Sigmoid colon (tissue), 7 donors: ENCODE results near the gene TSR3. TPM values are rescaled to one million over a fixed set of nuclear protein-coding genes. Genes with fewer than 3 reads are reported as not detected.

Experiments used
- DNase-seq: peaks from one replicate; pipeline ENCODE4 v3.0.0-alpha.2; 2019
- H3K27ac ChIP-seq, 4 donors: fragments of 200-600 bp; sonication (generic); one replicate each; pipeline ENCODE4 v1.5.1; 2016 to 2019; ENCODE audit warnings: mild to moderate bottlenecking in 1 of 4
- H3K27me3 ChIP-seq, 3 donors: fragments of 200-600 bp; sonication (generic); one replicate each; pipeline ENCODE4 v1.5.1; 2019; ENCODE audit warnings: mild to moderate bottlenecking in 1 of 3
- H3K36me3 ChIP-seq, 4 donors: fragments of 200-600 bp; sonication (generic); one replicate each; pipeline ENCODE4 v1.5.1; 2016 to 2019
- H3K4me1 ChIP-seq, 4 donors: fragments of 200-600 bp; sonication (generic); one replicate each; pipeline ENCODE4 v1.5.1; 2017 to 2019
- H3K4me3 ChIP-seq, 4 donors: fragments of 200-600 bp; sonication (generic); one replicate each; pipeline ENCODE4 v1.5.1; 2017 to 2019; ENCODE audit warnings: mild to moderate bottlenecking in 2 of 4, moderate library complexity in 1 of 4
- H3K9me3 ChIP-seq, 4 donors: fragments of 200-600 bp in 3 of 4; sonication (generic) in 3 of 4; one replicate each; pipeline versions ENCODE4 v1.5.1 to v1.6.1; 2013 to 2019
- CTCF ChIP-seq, 4 experiments: fragments of 450-650 bp in 3 of 4; fragments of 200-600 bp in 1 of 4; IDR thresholded peaks; one replicate each; pipeline ENCODE4 v1.5.1; 2016 to 2019; ENCODE audit warnings: antibody characterized with exemption in 4 of 4, mild to moderate bottlenecking in 3 of 4, moderate library complexity in 2 of 4
- EP300 ChIP-seq, 4 donors: sonication (generic); formaldehyde crosslinking; IDR thresholded peaks; one replicate each; pipeline ENCODE4 v1.6.1; 2017; ENCODE audit warnings: antibody characterized with exemption in 4 of 4
- POLR2A ChIP-seq, 2 donors: fragments of 450-650 bp; IDR thresholded peaks; one replicate each; pipeline ENCODE4 v1.6.1; 2016; ENCODE audit warnings: antibody characterized with exemption in 2 of 2, mild to moderate bottlenecking in 2 of 2, moderate library complexity in 2 of 2
- POLR2AphosphoS5 ChIP-seq, 4 donors: sonication (generic); formaldehyde crosslinking; IDR thresholded peaks; one replicate each; pipeline ENCODE4 v1.6.1; 2017; ENCODE audit warnings: antibody characterized with exemption in 4 of 4
- WGBS, 2 donors: extraction: QIAGEN DNeasy Blood & Tissue Kit; methylation state at CpG; one replicate each; pipeline ENCODE4 v1.1.7; 2013; 5-methylcytosine and 5-hydroxymethylcytosine counted together
- intact Hi-C: fragments of 100-400 bp; cut with DNase I; formaldehyde crosslinking; loops from one replicate; pipeline ENCODE4 v1.15.1; 2023
- polyA plus RNA-seq, 3 donors: library from polyadenylated mRNA; stranded (reverse); fragments of 200-250 nt; gene quantifications; one replicate each; pipeline ENCODE4 v1.2.3, GENCODE V29; 2013
- total RNA-seq, 4 donors: library from RNA; depleted of rRNA; stranded (reverse); fragments of >200 nt; gene quantifications; one replicate each; pipeline ENCODE4 v1.1.0, GENCODE V29; 2016
- donor health status: healthy with polysubstance abuse.
- donor health status: Bipolar disorder and iron deficiency.
- donor health status: healthy.

The TSR3 gene
- total and polyA plus RNA-seq, 7 donors, result 59.0 to 107 (median 83.4) TPM

DNA sequence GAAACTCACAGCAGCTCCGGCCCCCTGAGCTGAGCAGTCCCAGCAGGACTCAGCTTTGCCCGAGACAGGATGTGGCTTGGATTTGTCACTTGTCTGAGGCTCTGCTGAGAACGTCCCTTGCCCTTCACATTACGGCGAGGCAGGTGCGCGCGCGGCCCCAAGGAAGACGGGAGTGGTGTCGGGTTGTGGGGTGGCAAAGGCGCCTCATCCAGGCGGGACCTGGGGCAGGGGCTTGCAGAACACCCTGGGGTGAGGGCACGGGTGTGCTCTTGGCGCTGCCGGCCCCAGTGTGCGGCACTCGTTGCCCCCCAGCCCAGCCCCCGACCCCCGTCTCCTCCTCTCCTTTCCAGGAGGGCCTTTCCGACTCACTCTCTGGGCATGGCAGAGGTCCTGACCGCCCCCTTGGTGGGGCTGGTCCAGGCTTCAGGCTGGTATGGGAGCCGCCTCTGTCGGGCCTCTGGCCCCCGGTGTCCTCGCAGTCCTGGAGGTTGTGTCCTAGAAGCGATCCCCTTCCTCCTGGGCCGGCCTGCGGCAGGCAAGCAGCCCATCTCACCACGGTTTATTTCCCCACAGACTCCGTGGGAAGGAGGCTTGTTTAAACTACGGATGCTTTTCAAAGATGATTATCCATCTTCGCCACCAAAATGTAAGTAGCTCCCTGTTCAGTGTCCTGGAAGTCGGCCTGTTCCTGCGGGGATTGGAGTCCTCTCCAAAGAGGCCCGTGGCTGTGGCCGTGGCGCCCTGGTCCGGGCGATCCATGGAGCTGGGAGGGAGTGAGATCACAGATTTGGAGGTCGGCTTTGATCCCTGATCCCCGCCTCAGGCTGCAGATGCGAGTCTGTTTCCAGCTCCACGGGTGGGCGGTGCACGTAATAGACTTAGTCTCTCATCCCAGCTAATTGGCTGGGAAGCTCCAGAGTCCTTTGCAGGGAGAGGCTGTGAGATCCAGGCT lies 36.3 kb downstream of the TSR3 start:
- peaks cover 52 to 77% (median 65%) of the 10 kb centered on the region in 4 donors for H3K36me3 ChIP-seq

GRCh38 chr16:1314399-1315068 lies 37.1 kb downstream of the TSR3 start:
- no peaks in the 10 kb centered on the region for H3K27me3 ChIP-seq
- H3K9me3 ChIP-seq, result no peaks in the 10 kb centered on the region
- intact Hi-C loops, result loop anchor here (5.0 kb wide), 1 partner anchor 38 kb away; the partner anchor contains the start of genes GNPTG and TSR3
- peaks cover 44 to 69% (median 57%) of the 10 kb centered on the region in 4 donors for H3K36me3 ChIP-seq
- H3K27ac ChIP-seq, result no peak overlapping the region
- TF ChIP-seq POLR2A (IDR thresholded peaks at IDR 0.05) (no peak), CTCF (IDR thresholded peaks at IDR 0.05) (no peak), POLR2AphosphoS5 (IDR thresholded peaks at IDR 0.05) (no peak), EP300 (IDR thresholded peaks at IDR 0.05) (no peak)
- DNase-seq, result no peak
- H3K4me1 ChIP-seq, result peaks cover 0 to 50% (median 44%) of the 10 kb centered on the region in 4 donors
- WGBS, 2 donors, result 89 to 92% methylated on average over 28 of the region's 28 CpGs
- no peak overlapping the region for H3K4me3 ChIP-seq

More for the DNA sequence above, 36.3 kb downstream of the TSR3 start:
- H3K9me3 ChIP-seq, result no peaks in the 10 kb centered on the region
- intact Hi-C loops, result no loop called here
- no peak overlapping the region for H3K4me3 ChIP-seq
- 86 to 87% methylated on average over 46 of the region's 46 CpGs for WGBS, 2 donors
- H3K27me3 ChIP-seq, result no peaks in the 10 kb centered on the region
- TF ChIP-seq CTCF (IDR thresholded peaks at IDR 0.05) (no peak), POLR2A (IDR thresholded peaks at IDR 0.05) (no peak)
- H3K27ac ChIP-seq, result no peak overlapping the region
- no peak for DNase-seq
- peaks cover 0 to 47% (median 42%) of the 10 kb centered on the region in 4 donors for H3K4me1 ChIP-seq

DNA sequence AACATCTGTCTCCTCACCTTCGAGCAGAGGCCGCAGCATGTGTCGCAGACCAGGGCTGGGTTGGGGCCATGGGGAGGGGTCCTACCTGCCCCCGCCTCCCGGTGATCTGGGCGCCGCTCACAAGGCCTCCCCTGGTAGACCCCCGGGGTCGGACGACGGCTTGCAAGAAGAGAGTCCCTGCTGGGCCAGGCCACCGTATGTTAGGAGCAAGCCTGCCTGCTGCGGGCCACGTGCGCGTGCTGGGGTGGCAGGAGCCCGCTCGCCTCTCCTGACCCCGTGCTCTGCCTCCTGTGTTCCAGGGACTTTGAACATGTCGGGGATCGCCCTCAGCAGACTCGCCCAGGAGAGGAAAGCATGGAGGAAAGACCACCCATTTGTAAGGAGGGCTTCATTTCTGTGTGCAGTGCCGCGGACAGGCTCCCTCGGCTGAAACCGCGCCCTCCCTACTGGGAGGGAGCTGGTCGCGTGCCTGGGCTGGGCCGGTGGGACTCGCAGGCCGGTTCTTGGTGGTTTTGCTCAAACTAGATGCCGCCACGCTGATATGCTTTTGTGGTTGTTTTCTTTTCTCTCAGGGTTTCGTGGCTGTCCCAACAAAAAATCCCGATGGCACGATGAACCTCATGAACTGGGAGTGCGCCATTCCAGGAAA lies 37.8 kb downstream of the TSR3 start:
- H3K27me3 ChIP-seq, result no peaks in the 10 kb centered on the region
- no peak for TF ChIP-seq POLR2A (IDR thresholded peaks at IDR 0.05)
- TF ChIP-seq EP300 (IDR thresholded peaks at IDR 0.05), result no peak
- no peak for TF ChIP-seq CTCF (IDR thresholded peaks at IDR 0.05)
- TF ChIP-seq POLR2AphosphoS5 (IDR thresholded peaks at IDR 0.05), result no peak
- no peaks in the 10 kb centered on the region for H3K9me3 ChIP-seq
- no peak for DNase-seq
- peaks cover 0 to 50% (median 44%) of the 10 kb centered on the region in 4 donors for H3K4me1 ChIP-seq
- intact Hi-C loops, result loop anchor here (5.0 kb wide), 1 partner anchor 38 kb away; the partner anchor contains the start of genes GNPTG and TSR3
- H3K27ac ChIP-seq, result no peak overlapping the region
- H3K36me3 ChIP-seq, result peaks cover 37 to 62% (median 50%) of the 10 kb centered on the region in 4 donors
- 90% methylated on average over 38 of the region's 38 CpGs for WGBS, 2 donors
- H3K4me3 ChIP-seq, result no peak overlapping the region

DNA sequence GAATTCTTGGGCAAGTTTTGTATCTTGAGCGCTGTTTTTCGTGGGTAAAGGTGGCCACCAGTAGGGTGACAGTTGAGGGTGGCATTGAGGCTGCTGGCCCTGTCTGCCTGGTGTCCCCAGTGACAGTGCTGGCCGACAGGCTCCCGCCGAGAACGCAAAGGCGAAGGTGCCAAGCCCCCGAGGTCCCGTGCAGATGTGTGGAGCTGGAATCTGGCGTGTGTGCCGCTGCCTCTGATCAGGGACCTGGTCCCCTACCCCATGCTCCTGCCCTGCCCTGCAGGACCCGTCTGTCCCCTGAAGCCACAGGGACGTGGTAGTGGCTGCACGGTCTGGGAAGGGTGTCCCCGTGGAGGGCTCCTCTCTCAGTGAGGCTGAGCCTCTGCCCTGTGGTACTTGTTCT lies 38.8 kb downstream of the TSR3 start:
- H3K27ac ChIP-seq, result no peak overlapping the region
- 89 to 92% methylated on average over 15 of the region's 15 CpGs for WGBS, 2 donors
- H3K36me3 ChIP-seq, result peaks cover 27 to 53% (median 41%) of the 10 kb centered on the region in 4 donors
- intact Hi-C loops, result loop anchor here (5.0 kb wide), 1 partner anchor 39 kb away; the partner anchor contains the start of genes GNPTG and TSR3
- DNase-seq, result no peak
- H3K4me1 ChIP-seq, result peaks cover 0 to 50% (median 44%) of the 10 kb centered on the region in 4 donors
- no peak for TF ChIP-seq POLR2AphosphoS5 (IDR thresholded peaks at IDR 0.05)
- H3K4me3 ChIP-seq, result no peak overlapping the region
- H3K9me3 ChIP-seq, result no peaks in the 10 kb centered on the region
- H3K27me3 ChIP-seq, result no peaks in the 10 kb centered on the region
